Pancreas (tissue), 10 donors: ENCODE results near the gene C12orf76. TPM values are rescaled to one million over a fixed set of nuclear protein-coding genes. Genes with fewer than 3 reads are reported as not detected.

Experiments used
- ATAC-seq, 4 donors: fragments of 200-7000 bp; cut with Tn5 transposase; one replicate each; pipeline versions ENCODE4 v1.8.0 to v1.9.1; 2020; ENCODE audit warnings: mild to moderate bottlenecking in 4 of 4, moderate library complexity in 4 of 4
- DNase-seq, 6 donors: peaks; one replicate each; pipeline ENCODE4 v3.0.0-alpha.2; 2020
- FAIRE-seq: peaks from 2 replicates; lab custom pipeline; 2012; peaks lifted over from hg19 to GRCh38; lab: Jason Lieb, UNC
- H3K27ac ChIP-seq, 4 donors: fragments of 200-600 bp; sonication (generic); 1 replicate in 3 of 4; 2 replicates in 1 of 4; pipeline versions ENCODE4 v1.5.0 to v1.8.0; 2020
- H3K27me3 ChIP-seq, 4 donors: fragments of 200-600 bp; one replicate each; pipeline ENCODE4 v1.8.0; 2021
- H3K36me3 ChIP-seq, 3 donors: fragments of 200-600 bp; sonication (generic) in 1 of 3; one replicate each; pipeline versions ENCODE4 v1.5.0 to v1.8.0; 2020 to 2021
- H3K4me1 ChIP-seq, 3 donors: fragments of 200-600 bp; one replicate each; pipeline ENCODE4 v1.8.0; 2021
- H3K4me3 ChIP-seq, 4 donors: fragments of 200-600 bp; sonication (generic) in 2 of 4; one replicate each; pipeline versions ENCODE4 v1.5.0 to v1.8.0; 2020 to 2021
- H3K9me3 ChIP-seq, 4 donors: fragments of 200-600 bp; one replicate each; pipeline ENCODE4 v1.8.0; 2021
- WGBS, 2 donors: extraction: QIAGEN DNeasy Blood & Tissue Kit; methylation state at CpG; one replicate each; pipeline ENCODE4 v1.1.7; 2013; 5-methylcytosine and 5-hydroxymethylcytosine counted together
- intact Hi-C, 3 donors: fragments of 100-400 bp; cut with DNase I; formaldehyde crosslinking; loops; one replicate each; pipeline versions ENCODE4 v1.11.1 to v1.14.2; 2022
- polyA plus RNA-seq, 2 donors: library from polyadenylated mRNA; stranded (reverse); fragments of 200-250 nt; gene quantifications; one replicate each; pipeline ENCODE4 v1.2.3, GENCODE V29; 2013
- total RNA-seq, 6 donors: library from RNA; stranded (reverse); fragmentation: NEBNext Ultra II Directional in 4 of 6; extraction: Animal tissue kit (Norgen Biotek cat#: 25700) in 4 of 6; gene quantifications; one replicate each; pipeline versions ENCODE4 v1.2.1 to v1.2.4, GENCODE V29; 2021 to 2023
- TF ChIP-seq, protein P1 (sequence below), 4 donors: fragments of 200-600 bp; sonication (generic) in 3 of 4; IDR thresholded peaks; one replicate each; pipeline versions ENCODE4 v1.5.0 to v1.8.0; 2021; ENCODE audit warnings: antibody characterized with exemption in 4 of 4
- donor health status: healthy with polysubstance abuse.
- donor health status: DM: no; HTN: no; CAD: no; lungs with moderate emphysema.
- donor health status: DM: no; HTN: no; CAD: no.
- donor health status: control.
- donor health status: control.
- donor health status: Bipolar disorder and iron deficiency.
- donor health status: DM: yes; HTN: yes; CAD: no.
- donor health status: DM: no; HTN: no; CAD: no.
- donor health status: DM: no; HTN: no; CAD: no.
- donor health status: DM: yes; HTN: yes; CAD: no.

The C12orf76 gene, protein sequence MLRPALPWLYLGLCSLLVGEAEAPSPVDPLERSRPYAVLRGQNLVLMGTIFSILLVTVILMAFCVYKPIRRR
- total RNA-seq (1 to 10 TPM; 4.3 to 9.7 (median 5.8) TPM), polyA plus RNA-seq (10 to 100 TPM in 1 of 2 donors, 1 to 10 TPM in 1; 6.8 to 17.0 TPM)

DNA sequence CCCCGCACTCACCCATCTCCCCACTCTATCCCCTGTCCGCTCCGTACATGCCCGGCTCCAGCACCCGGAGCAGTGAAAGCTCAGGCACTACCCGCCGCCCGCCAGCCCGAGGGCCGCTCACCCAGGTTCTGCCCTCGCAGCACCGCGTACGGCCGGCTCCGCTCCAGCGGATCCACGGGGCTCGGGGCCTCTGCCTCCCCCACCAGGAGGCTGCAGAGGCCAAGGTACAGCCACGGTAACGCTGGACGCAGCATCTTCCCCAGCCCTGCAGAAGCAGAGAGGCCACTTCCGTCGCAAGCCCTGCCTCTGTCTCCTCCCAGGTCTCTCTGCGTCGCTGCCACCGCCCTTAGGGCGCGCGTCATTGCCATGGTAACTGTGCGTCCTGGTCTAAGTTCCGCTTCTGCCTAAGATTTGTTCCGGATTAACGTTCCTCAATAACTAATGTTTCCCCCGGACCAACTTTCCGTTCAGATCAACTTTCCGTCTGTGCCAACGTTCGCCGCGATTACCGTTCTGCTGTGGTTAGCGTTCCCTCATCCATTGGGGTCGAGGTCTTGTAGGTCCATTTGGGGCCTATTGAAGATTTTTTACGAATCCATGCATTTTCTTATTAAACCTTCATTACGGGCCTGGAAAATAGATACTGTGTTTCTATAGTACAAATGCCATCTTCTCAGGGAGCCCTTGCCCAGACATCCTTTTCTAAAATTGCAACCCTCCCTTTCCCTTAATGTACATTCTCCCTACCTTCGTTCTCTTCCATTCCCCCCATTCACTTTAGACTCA is at the start of gene C12orf76:
Gene C12orf76 (minus strand): TSS at position 281 of the 786 bp plus-strand sequence. CDS start 27 bp downstream, at position 254.
- TF ChIP-seq, protein P1, sequence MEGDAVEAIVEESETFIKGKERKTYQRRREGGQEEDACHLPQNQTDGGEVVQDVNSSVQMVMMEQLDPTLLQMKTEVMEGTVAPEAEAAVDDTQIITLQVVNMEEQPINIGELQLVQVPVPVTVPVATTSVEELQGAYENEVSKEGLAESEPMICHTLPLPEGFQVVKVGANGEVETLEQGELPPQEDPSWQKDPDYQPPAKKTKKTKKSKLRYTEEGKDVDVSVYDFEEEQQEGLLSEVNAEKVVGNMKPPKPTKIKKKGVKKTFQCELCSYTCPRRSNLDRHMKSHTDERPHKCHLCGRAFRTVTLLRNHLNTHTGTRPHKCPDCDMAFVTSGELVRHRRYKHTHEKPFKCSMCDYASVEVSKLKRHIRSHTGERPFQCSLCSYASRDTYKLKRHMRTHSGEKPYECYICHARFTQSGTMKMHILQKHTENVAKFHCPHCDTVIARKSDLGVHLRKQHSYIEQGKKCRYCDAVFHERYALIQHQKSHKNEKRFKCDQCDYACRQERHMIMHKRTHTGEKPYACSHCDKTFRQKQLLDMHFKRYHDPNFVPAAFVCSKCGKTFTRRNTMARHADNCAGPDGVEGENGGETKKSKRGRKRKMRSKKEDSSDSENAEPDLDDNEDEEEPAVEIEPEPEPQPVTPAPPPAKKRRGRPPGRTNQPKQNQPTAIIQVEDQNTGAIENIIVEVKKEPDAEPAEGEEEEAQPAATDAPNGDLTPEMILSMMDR (IDR thresholded peaks at IDR 0.05) = no peak
- peak within 1 kb of the TSS; percentile 28 to 78 (median 49) for H3K27ac ChIP-seq
- 1 to 2% methylated on average over 47 of the region's 47 CpGs for WGBS, 2 donors
- H3K27me3 ChIP-seq = no peaks in the 10 kb centered on the region
- DNase-seq (peak; percentile 92 to 98 (median 93)), FAIRE-seq (no peak), ATAC-seq (peak; percentile 99 to 100 (median 99))
- peak within 1 kb of the TSS; percentile 79 to 95 (median 82) for H3K4me3 ChIP-seq
- no peaks in the 10 kb centered on the region for H3K9me3 ChIP-seq
- intact Hi-C loops = no loop called here
- H3K4me1 ChIP-seq = peaks cover 0 to 11% (median 0%) of the 10 kb centered on the region in 3 donors
- H3K36me3 ChIP-seq = no peaks in the 10 kb centered on the region

GRCh38 chr12:110093631-110094311 is 45.4 kb upstream of the C12orf76 start:
- H3K36me3 ChIP-seq = no peaks in the 10 kb centered on the region
- WGBS, 2 donors = 30 to 34% methylated on average over 7 of the region's 7 CpGs
- H3K27ac ChIP-seq = no peak overlapping the region
- H3K9me3 ChIP-seq = no peaks in the 10 kb centered on the region
- DNase-seq = no peak
- no peak for FAIRE-seq
- intact Hi-C loops = loop anchor here in 2 of 3 donors (10.0 kb wide), 1 partner anchor 331 kb away; no protein-coding TSS in a partner anchor
- no peaks in the 10 kb centered on the region for H3K27me3 ChIP-seq
- no peaks in the 10 kb centered on the region for H3K4me1 ChIP-seq
- ATAC-seq = no peak
- no peak overlapping the region for H3K4me3 ChIP-seq
- TF ChIP-seq, protein P1 (IDR thresholded peaks at IDR 0.05) = no peak

DNA sequence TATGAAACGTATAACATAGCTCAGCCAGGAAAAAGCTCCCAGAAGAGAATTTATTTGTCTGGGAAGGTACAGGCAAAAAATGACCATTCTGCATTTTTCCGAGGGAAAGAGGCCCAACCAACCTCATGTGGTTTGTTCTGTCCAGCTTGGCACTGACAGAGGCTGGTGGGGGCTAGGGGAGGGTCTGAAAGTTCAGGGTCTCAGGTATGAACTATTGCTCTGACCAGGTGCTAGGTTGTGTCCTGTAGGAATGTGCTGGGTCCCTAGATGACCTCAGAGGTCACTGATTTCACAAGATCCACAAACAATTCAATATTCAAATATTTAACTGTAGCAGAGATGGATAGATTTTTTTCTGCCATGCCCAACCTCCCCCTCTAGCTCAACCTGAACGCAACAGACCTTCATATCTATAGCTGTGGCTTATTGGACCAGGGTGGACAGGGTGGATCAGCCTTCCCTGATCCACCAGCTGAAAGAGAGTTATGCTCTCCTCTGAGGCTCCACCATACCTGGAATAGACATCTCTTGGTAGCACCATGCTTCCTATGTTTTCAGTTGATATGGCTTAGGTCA is 42.9 kb upstream of the C12orf76 start:
- Histone ChIP-seq H3K27ac (no peak overlapping the region), H3K9me3 (no peaks in the 10 kb centered on the region), H3K36me3 (no peaks in the 10 kb centered on the region), H3K27me3 (no peaks in the 10 kb centered on the region), H3K4me1 (no peaks in the 10 kb centered on the region), H3K4me3 (no peak overlapping the region)
- TF ChIP-seq, protein P1 (IDR thresholded peaks at IDR 0.05) = no peak
- FAIRE-seq (no peak), ATAC-seq (no peak), DNase-seq (no peak)
- 60 to 72% methylated on average over 3 of the region's 3 CpGs for WGBS, 2 donors
- intact Hi-C loops = loop anchor here in 2 of 3 donors (10.0 kb wide), 1 partner anchor 334 kb away; no protein-coding TSS in a partner anchor

DNA sequence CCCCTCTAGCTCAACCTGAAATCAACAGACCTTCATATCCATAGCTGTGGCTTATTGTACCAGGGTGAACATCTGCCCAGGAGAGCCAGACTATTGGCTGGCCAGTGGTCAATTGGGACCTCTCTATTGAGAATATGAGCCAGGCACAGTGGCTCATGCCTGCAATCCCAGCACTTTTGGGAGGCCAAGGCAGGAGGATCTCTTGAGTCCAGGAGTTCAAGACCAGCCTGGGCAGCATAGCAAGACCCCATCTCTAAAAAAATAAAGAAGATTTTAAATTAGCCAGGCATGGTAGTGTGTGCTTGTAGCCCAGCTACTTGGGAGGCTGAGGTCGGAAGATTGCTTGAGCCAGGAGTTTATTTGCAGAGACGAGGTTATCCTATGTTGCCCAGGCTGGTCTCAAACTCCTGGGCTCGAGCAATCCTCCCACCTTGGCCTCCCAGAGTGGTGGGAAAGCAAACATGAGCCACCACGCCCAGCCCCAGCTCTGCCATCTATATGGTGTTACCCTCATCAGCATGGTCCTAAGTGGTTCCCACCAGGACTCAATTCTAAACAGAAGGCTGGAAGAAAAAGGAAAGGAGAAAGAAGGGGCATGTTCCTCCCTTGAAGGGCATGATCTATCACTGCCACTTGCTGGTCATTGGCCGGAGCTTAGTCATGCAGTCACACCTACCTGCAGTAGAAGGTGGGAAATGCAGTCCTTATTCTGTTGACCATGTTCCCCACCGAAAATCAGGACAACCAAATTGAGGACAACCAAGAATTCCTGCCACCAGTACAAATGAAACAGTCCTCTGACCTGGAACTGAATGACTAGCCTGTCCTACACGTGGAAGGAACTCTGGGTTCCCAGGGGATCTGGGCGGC is 42.2 kb upstream of the C12orf76 start:
- H3K4me1 ChIP-seq = no peaks in the 10 kb centered on the region
- H3K4me3 ChIP-seq = no peak overlapping the region
- WGBS, 2 donors = 64 to 75% methylated on average over 8 of the region's 8 CpGs
- intact Hi-C loops = loop anchor here in 2 of 3 donors (10.0 kb wide), 1 partner anchor 334 kb away; no protein-coding TSS in a partner anchor
- DNase-seq = no peak
- H3K27ac ChIP-seq = no peak overlapping the region
- TF ChIP-seq, protein P1 (IDR thresholded peaks at IDR 0.05) = no peak
- H3K9me3 ChIP-seq = no peaks in the 10 kb centered on the region
- no peak for ATAC-seq
- FAIRE-seq = no peak
- H3K36me3 ChIP-seq = no peaks in the 10 kb centered on the region
- H3K27me3 ChIP-seq = no peaks in the 10 kb centered on the region
